ENCODE results near the gene PROK2. TPM values are rescaled to one million over a fixed set of nuclear protein-coding genes. Genes with fewer than 3 reads are reported as not detected.

The PROK2 gene
- total RNA-seq, 1 donor from 2014 or later = 2.1 TPM

DNA sequence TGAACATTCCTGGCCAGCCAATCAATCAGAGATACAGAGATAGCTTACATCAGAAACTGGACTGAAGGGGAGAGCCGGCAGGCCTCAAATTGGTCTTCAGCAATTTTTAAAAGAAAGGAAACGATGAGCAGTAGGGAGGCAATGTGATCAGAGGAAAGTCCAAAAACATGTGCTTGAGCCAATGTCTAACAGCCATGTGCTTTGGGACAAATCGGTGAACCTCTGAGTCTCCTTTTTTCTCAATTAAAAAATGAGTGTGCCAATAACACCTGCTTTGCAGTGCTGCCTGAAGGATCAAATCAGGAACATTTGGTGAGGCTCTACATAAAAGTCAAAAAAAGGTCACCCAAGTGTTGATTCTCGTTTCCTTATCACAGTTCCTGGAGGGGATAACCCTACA lies 52.3 kb downstream of the PROK2 start:
- Mint-ChIP-seq H3K4me3 (no peak overlapping the region), H3K27me3 (ENCODE audit: insufficient read depth, low read depth) (peaks cover 4% of the 10 kb centered on the region), H3K9me3 (peaks cover 1% of the 10 kb centered on the region), H3K4me1 (peaks cover 18% of the 10 kb centered on the region), H3K36me3 (no peaks in the 10 kb centered on the region), H3K27ac (no peak overlapping the region)
- no peak for TF ChIP-seq EZH2phosphoT487 (IDR thresholded peaks at IDR 0.05)
- TF ChIP-seq, protein P1, sequence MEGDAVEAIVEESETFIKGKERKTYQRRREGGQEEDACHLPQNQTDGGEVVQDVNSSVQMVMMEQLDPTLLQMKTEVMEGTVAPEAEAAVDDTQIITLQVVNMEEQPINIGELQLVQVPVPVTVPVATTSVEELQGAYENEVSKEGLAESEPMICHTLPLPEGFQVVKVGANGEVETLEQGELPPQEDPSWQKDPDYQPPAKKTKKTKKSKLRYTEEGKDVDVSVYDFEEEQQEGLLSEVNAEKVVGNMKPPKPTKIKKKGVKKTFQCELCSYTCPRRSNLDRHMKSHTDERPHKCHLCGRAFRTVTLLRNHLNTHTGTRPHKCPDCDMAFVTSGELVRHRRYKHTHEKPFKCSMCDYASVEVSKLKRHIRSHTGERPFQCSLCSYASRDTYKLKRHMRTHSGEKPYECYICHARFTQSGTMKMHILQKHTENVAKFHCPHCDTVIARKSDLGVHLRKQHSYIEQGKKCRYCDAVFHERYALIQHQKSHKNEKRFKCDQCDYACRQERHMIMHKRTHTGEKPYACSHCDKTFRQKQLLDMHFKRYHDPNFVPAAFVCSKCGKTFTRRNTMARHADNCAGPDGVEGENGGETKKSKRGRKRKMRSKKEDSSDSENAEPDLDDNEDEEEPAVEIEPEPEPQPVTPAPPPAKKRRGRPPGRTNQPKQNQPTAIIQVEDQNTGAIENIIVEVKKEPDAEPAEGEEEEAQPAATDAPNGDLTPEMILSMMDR (IDR thresholded peaks at IDR 0.05) = no peak
- TF ChIP-seq EZH2 (IDR thresholded peaks at IDR 0.05) = no peak
- no peak overlapping the region for H3K4me3 ChIP-seq
- H3K4me2 ChIP-seq = no peak overlapping the region
- no peaks in the 10 kb centered on the region for H3K36me3 ChIP-seq
- peaks cover 8% of the 10 kb centered on the region for H3K4me1 ChIP-seq
- H3F3A ChIP-seq (ENCODE audit: low read depth) = peaks cover 20% of the 10 kb centered on the region
- H3K9me3 ChIP-seq (ENCODE audit: low read depth) = no peaks in the 10 kb centered on the region
- no peaks in the 10 kb centered on the region for H3K27me3 ChIP-seq
- DNase-seq (ENCODE audit: low spot score) = no peak
- H3K9ac ChIP-seq = no peak overlapping the region
- H3K79me2 ChIP-seq (ENCODE audit: low read depth) = no peaks in the 10 kb centered on the region
- H3K27ac ChIP-seq = no peak overlapping the region
- H4K20me1 ChIP-seq (ENCODE audit: low read depth) = peaks cover 10% of the 10 kb centered on the region
- no peak overlapping the region for H2AFZ ChIP-seq (replicated peaks)

DNA sequence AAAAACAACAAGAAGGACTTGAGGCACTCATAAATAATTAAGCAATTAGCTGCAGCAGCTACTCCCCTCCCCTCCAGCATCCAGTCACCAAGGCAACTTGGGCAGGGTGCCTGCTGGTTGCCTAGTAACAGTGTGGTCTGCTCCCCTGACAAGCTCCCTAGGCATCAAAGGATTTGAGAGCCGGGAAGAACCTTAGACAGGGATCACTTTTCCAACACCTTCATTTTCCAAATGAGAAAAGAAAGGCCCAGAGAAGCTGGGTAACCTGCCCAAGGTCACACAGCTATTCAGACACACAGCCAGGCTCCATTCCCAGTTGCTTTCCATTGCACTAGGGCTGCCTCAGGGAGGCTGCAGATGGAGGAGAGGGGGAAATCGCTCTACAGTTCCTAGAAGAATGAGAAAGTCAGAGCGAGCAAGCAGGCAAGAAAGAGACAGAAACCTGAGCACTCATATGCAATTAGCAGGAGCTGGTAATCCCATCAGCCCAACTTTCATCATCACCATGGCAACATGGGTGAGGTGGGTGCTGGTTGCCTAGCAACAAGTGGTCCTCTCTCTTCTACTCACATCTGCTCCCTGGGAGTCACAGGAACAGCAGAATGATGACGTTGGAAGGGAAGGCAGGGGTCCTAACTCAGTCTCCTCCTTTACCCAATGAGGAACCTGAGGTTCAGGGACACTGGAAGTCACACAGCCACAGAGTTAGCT lies 56.2 kb downstream of the PROK2 start:
- Histone ChIP-seq H4K20me1 (ENCODE audit: low read depth) (peaks cover 10% of the 10 kb centered on the region), H3K79me2 (ENCODE audit: low read depth) (no peaks in the 10 kb centered on the region), H3K9me3 (ENCODE audit: low read depth) (no peaks in the 10 kb centered on the region), H3K4me2 (no peak overlapping the region), H3K9ac (no peak overlapping the region), H3K36me3 (no peaks in the 10 kb centered on the region), H3K4me1 (peaks cover 20% of the 10 kb centered on the region), H3K27me3 (peaks cover 30% of the 10 kb centered on the region), H3K27ac (no peak overlapping the region), H3K4me3 (no peak overlapping the region), H3F3A (ENCODE audit: low read depth) (peaks cover 24% of the 10 kb centered on the region), H2AFZ (replicated peaks) (no peak overlapping the region)
- no peak for TF ChIP-seq EZH2phosphoT487 (IDR thresholded peaks at IDR 0.05)
- Mint-ChIP-seq H3K27ac (no peak overlapping the region), H3K9me3 (no peaks in the 10 kb centered on the region), H3K4me1 (peaks cover 34% of the 10 kb centered on the region), H3K36me3 (no peaks in the 10 kb centered on the region), H3K4me3 (peak overlapping the region; percentile 0), H3K27me3 (ENCODE audit: insufficient read depth, low read depth) (peaks cover 7% of the 10 kb centered on the region)
- DNase-seq (ENCODE audit: low spot score) = peak; percentile 92

DNA sequence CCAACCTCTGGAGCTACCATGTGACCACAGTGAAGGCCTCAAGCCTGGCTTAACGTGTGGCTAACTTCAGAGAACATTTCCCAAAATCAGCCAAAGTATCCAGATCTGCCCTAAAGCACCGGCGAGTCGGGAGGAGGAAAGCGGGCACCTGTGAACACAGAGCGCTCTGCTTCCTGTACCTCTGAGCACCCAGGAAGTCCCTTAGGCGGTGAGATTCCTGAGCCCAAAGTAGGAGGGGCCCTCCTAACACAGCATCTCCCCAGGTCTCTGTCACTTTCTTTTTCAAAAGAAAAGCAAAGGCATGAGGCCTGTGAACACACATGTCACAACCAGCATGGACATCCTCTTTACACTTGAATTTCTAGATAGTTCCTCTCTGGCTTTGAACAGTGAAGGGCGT lies 58.8 kb downstream of the PROK2 start:
- Histone ChIP-seq H3K27ac (no peak overlapping the region), H3K27me3 (peaks cover 42% of the 10 kb centered on the region), H3F3A (ENCODE audit: low read depth) (peaks cover 24% of the 10 kb centered on the region), H3K79me2 (ENCODE audit: low read depth) (no peaks in the 10 kb centered on the region), H3K4me3 (peak overlapping the region; percentile 63), H4K20me1 (ENCODE audit: low read depth) (peaks cover 14% of the 10 kb centered on the region), H3K9ac (no peak overlapping the region), H3K9me3 (ENCODE audit: low read depth) (no peaks in the 10 kb centered on the region), H3K4me1 (peaks cover 20% of the 10 kb centered on the region), H3K36me3 (no peaks in the 10 kb centered on the region), H2AFZ (replicated peaks) (peak overlapping the region; percentile 96), H3K4me2 (peak overlapping the region; percentile 89)
- H3K36me3 Mint-ChIP-seq = no peaks in the 10 kb centered on the region
- H3K27me3 Mint-ChIP-seq (ENCODE audit: insufficient read depth, low read depth) = peaks cover 7% of the 10 kb centered on the region
- H3K4me1 Mint-ChIP-seq = peaks cover 36% of the 10 kb centered on the region
- H3K27ac Mint-ChIP-seq = no peak overlapping the region
- H3K9me3 Mint-ChIP-seq = no peaks in the 10 kb centered on the region
- peak overlapping the region; percentile 90 for H3K4me3 Mint-ChIP-seq
- TF ChIP-seq, protein P1 (IDR thresholded peaks at IDR 0.05) = no peak
- TF ChIP-seq EZH2 (IDR thresholded peaks at IDR 0.05) (no peak), EZH2phosphoT487 (IDR thresholded peaks at IDR 0.05) (no peak)
- no peak for DNase-seq (ENCODE audit: low spot score)
